Astrocyte of the spinal cord (primary cell): ENCODE measurements around the gene DEPP1.
A peak's percentile ranks its signal among the peaks of the same experiment; 100 is the strongest.

ENCODE experiments used
- DNase-seq: peaks from one replicate; pipeline ENCODE4 v3.0.0; 2011; ENCODE audit warnings: low read depth, low spot score
- H3K4me3 ChIP-seq: 2 replicates; pipeline ENCODE4 v1.5.1; 2011; ENCODE audit warnings: low read depth, mild to moderate bottlenecking, low read length, moderate library complexity
- CTCF ChIP-seq: IDR thresholded peaks from 2 replicates; pipeline ENCODE4 v1.5.1; 2012; ENCODE audit warnings: low read depth, mild to moderate bottlenecking, low read length, inconsistent platforms
- in situ Hi-C: cut with HindIII; loops from 2 replicates; pipeline ENCODE4 v1.10.0; 2017; ENCODE audit warnings: low sequenced_read_pairs

Gene DEPP1

GRCh38 chr10:44966129-44966815 lies 12.3 kb downstream of the DEPP1 start:
- DNase-seq, result no peak
- TF ChIP-seq CTCF, result no peak
- in situ Hi-C loops, result no loop called here
- no peak overlapping the region for H3K4me3 ChIP-seq

GRCh38 chr10:44965651-44966097 lies 12.9 kb downstream of the DEPP1 start:
- in situ Hi-C loops, result no loop called here
- no peak for TF ChIP-seq CTCF
- no peak for DNase-seq
- H3K4me3 ChIP-seq, result no peak overlapping the region

- no peak for TF ChIP-seq CTCF
- no peak for DNase-seq
- in situ Hi-C loops, result no loop called here
- no peak overlapping the region for H3K4me3 ChIP-seq
Observed at GRCh38 chr10:44965104-44965503, 13.5 kb downstream of the DEPP1 start.

- DNase-seq, result no peak
- TF ChIP-seq CTCF, result no peak
- H3K4me3 ChIP-seq, result no peak overlapping the region
- in situ Hi-C loops, result no loop called here
Observed at GRCh38 chr10:44963772-44964633, 14.6 kb downstream of the DEPP1 start.

GRCh38 chr10:44962870-44963738 lies 15.5 kb downstream of the DEPP1 start:
- no peak for DNase-seq
- TF ChIP-seq CTCF, result peak; percentile 32
- in situ Hi-C loops, result no loop called here
- H3K4me3 ChIP-seq, result no peak overlapping the region
